Measurements from ENCODE around the gene STX1B. TPM values are rescaled to one million over a fixed set of nuclear protein-coding genes. Genes with fewer than 3 reads are reported as not detected.
A peak's percentile ranks its signal among the peaks of the same experiment; 100 is the strongest.

STX1B gene
- total and polyA plus RNA-seq, 2 of the 8 experiments (the other 6 are each of a cell fraction or from before 2014, with no cell fraction given) = 8.9 to 20.2 TPM

DNA sequence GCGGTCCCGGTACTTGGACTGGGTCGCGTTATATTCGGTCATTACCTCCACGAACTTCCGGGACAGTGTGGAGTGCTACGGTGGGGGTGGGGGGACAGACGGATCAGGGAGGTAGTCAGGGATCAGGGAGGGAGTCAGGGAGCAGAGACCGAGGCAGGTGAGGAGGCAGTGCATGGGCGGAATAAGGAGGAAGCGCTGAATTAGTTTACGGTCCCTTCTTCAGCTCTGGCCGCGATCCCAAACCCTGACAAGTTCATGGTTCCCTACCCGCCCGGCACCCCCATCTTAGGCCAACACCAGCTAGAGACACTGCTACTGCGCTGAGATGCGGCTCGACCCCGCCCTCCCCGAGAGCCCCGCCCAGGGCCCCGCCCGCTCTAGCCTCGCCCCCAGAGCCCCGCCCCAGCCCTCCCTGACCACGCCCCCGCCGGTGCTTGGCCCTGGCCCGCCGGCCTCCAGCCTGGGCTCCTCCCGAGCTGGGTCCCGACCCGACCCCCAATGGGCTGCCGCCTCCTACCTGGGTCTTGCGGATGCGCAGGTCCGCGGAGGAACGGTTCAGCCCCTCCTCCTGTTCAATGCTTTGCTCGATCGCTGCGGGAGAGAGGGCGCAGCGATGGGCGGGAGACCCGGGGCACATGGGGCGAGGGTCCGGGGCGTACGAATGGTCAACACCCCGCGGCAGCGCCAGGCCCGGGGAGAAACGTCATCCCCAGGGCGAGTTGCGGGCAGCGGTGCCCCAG is 13.3 kb downstream of the STX1B start:
- H3K27me3 ChIP-seq (replicated peaks in 1 of 4; ENCODE audit: control insufficient read depth in 3 of 4, extremely low read depth in 1 of 4, insufficient read depth in 3 of 4, low read length in 3 of 4) = no peaks in the 10 kb centered on the region; a peak in 1 of 7 replicates
- H4K91ac ChIP-seq (replicated peaks; ENCODE audit: insufficient read length, low read length) = no peak overlapping the region
- no peak overlapping the region for H2AK5ac ChIP-seq (ENCODE audit: low read depth, low read length)
- no peak overlapping the region for H4K8ac ChIP-seq (ENCODE audit: extremely low read depth, insufficient read depth, low read length)
- ChIA-PET CTCF (ENCODE audit: partially characterized antibody) (interaction anchor here (2.0 kb wide), 1 partner anchor 11 kb away, joined by 10 read pairs; the partner anchor contains the start of gene HSD3B7), POLR2A (ENCODE audit: partially characterized antibody) (interaction anchor here (0.6 to 2.3 kb wide), 7 partner anchors 11 to 61 kb away, joined by 3 to 20 read pairs (median 3); partner anchors contain the start of genes HSD3B7 and SETD1A)
- H2BK5ac ChIP-seq (ENCODE audit: low read depth, low read length) = peak overlapping the region; percentile 68; the same call in 1 of the 2 replicates
- H2AFZ ChIP-seq (ENCODE audit: low read length) = peak overlapping the region; percentile 68; the same call in 1 of the 2 replicates
- no peak overlapping the region for H2BK120ac ChIP-seq (replicated peaks; ENCODE audit: low read depth, low read length)
- peaks cover 0 to 15% (median 10%) of the 10 kb centered on the region in 4 experiments; a peak in 6 of 7 replicates for H3K4me1 ChIP-seq (replicated peaks in 1 of 4; ENCODE audit: control insufficient read depth in 3 of 4, insufficient read depth in 4 of 4, low read length in 3 of 4)
- H3K56ac ChIP-seq (replicated peaks; ENCODE audit: insufficient read length, low read depth, low read length) = peak overlapping the region; percentile 42
- FAIRE-seq (no peak), DNase-seq (ENCODE audit: low read depth in 1 of 2, low spot score in 2 of 2) (peak; percentile 77 to 89)
- peak overlapping the region; percentile 95 to 100 for H3K4me2 ChIP-seq (ENCODE audit: insufficient read depth in 1 of 2, low read depth in 2 of 2, low read length in 2 of 2)
- H3K27ac ChIP-seq (ENCODE audit: low read depth, low read length) = no peak overlapping the region; the same call in 1 of the 2 replicates
- no peaks in the 10 kb centered on the region for H3K36me3 ChIP-seq (ENCODE audit: control insufficient read depth in 2 of 4, insufficient read depth in 4 of 4, low read length in 3 of 4)
- peaks cover 12% of the 10 kb centered on the region for H3K23me2 ChIP-seq (ENCODE audit: low read depth, low read length)
- no peaks in the 10 kb centered on the region for H3K9me3 ChIP-seq (ENCODE audit: insufficient read depth in 2 of 2, low read depth in 1 of 2, low read length in 1 of 2)
- H2BK12ac ChIP-seq (ENCODE audit: low read depth, low read length) = no peak overlapping the region
- peak overlapping the region; percentile 53 to 81 (median 64) for H3K4me3 ChIP-seq (ENCODE audit: extremely low read depth in 1 of 4, insufficient read depth in 2 of 4, low read depth in 3 of 4, low read length in 4 of 4)
- H4K20me1 ChIP-seq (replicated peaks in 1 of 2; ENCODE audit: control insufficient read depth in 1 of 2, insufficient read depth in 2 of 2, low read length in 2 of 2) = no peaks in the 10 kb centered on the region
- 4% methylated on average over 45 of the region's 60 CpGs; no CpG with 5 or more reads in 1 of the 2 experiments for WGBS, 2 experiments (ENCODE audit: extremely low coverage in 1 of 2, insufficient coverage in 1 of 2, insufficient read length in 1 of 2, insufficient replicate concordance in 2 of 2, low coverage in 1 of 2, low lambda C conversion rate in 2 of 2, missing lambda C conversion rate in 1 of 2)
- H3K14ac ChIP-seq (ENCODE audit: insufficient read length) = no peak overlapping the region
- no peak overlapping the region for H2BK20ac ChIP-seq (ENCODE audit: low read length)
- H3K79me2 ChIP-seq (ENCODE audit: control insufficient read depth in 1 of 2, insufficient read depth in 2 of 2, low read length in 2 of 2) = no peaks in the 10 kb centered on the region
- H2BK15ac ChIP-seq (ENCODE audit: low read length) = 0 out of 2 replicates have a peak overlapping the region, but pooled peaks have one; percentile 95
- peak overlapping the region; percentile 91 for H3K18ac ChIP-seq (ENCODE audit: extremely low read depth, low read length)
- H3K9ac ChIP-seq (replicated peaks in 1 of 4; ENCODE audit: extremely low read depth in 1 of 4, low read depth in 3 of 4, low read length in 3 of 4) = peak overlapping the region in 3 of 4 experiments; percentile 35 to 53 (median 48); a peak in 5 of 7 replicates
- no peak overlapping the region for H3K4ac ChIP-seq (replicated peaks; ENCODE audit: insufficient read length, low read depth, low read length)
- H3K23ac ChIP-seq (ENCODE audit: insufficient read length) = no peak overlapping the region
- peak overlapping the region; percentile 51 for H4K5ac ChIP-seq (ENCODE audit: insufficient read length, low read depth, low read length)
- H3K79me1 ChIP-seq (ENCODE audit: low read depth, low read length) = 0 out of 2 replicates have a peak, but pooled peaks cover under 1% of the 10 kb centered on the region
- TF ChIP-seq RBBP5 (IDR thresholded peaks at IDR 0.05; ENCODE audit: borderline replicate concordance, low read depth, low read length) (peak; percentile 17; the same call in 1 of the 2 replicates), HDAC2 (IDR thresholded peaks at IDR 0.05; ENCODE audit: borderline replicate concordance in 1 of 2, low read depth in 2 of 2, low read length in 2 of 2) (0 out of 4 replicates have a peak, but pooled peaks of 1 of the 2 experiments have one; percentile 43), SIN3A (conservative IDR thresholded peaks at IDR 0.05 in 1 of 2, IDR thresholded peaks at IDR 0.05 in 1 of 2; ENCODE audit: low read depth in 1 of 2, low read length in 2 of 2) (peak in 1 of 2 experiments; percentile 54; a peak in 2 of 4 replicates), NRF1 (IDR thresholded peaks at IDR 0.05; ENCODE audit: low read depth, low read length) (peak; percentile 31; the same call in 1 of the 2 replicates), TBP (IDR thresholded peaks at IDR 0.05; ENCODE audit: low read depth, low read length) (peak; percentile 58; the same call in 1 of the 2 replicates), SRF (IDR thresholded peaks at IDR 0.05; ENCODE audit: low read depth, low read length) (no peak), CBX5 (IDR thresholded peaks at IDR 0.05; ENCODE audit: low read depth, low read length) (no peak), HDAC6 (IDR thresholded peaks at IDR 0.05; ENCODE audit: low read depth, low read length) (no peak), TAF1 (IDR thresholded peaks at IDR 0.05; ENCODE audit: low read depth, low read length) (0 out of 2 replicates have a peak, but pooled peaks have one; percentile 48), MAX (IDR thresholded peaks at IDR 0.05) (peak; percentile 66)
